ENCODE results near the gene BLOC1S2. TPM values are rescaled to one million over a fixed set of nuclear protein-coding genes. Genes with fewer than 3 reads are reported as not detected.

The BLOC1S2 gene
- total RNA-seq, 2 donors from 2014 or later, result 14.1 to 35.7 TPM

GRCh38 chr10:100328198-100328597, 41.7 kb upstream of the BLOC1S2 start:
- H3K4me1 ChIP-seq (ENCODE audit: control insufficient read depth in 1 of 2, low read depth in 2 of 2), result no peaks in the 10 kb centered on the region
- no peaks in the 10 kb centered on the region for H3K27me3 ChIP-seq (replicated peaks; ENCODE audit: insufficient read depth)
- ATAC-seq (ENCODE audit: insufficient number of reproducible peaks, low FRiP score, low read depth) (no peak), DNase-seq (ENCODE audit: low spot score) (no peak)
- no peak overlapping the region for H3K27ac ChIP-seq
- H3K9me3 ChIP-seq, result no peaks in the 10 kb centered on the region
- no peak for TF ChIP-seq CTCF (IDR thresholded peaks at IDR 0.05)
- no peaks in the 10 kb centered on the region for H3K36me3 ChIP-seq
- no peak overlapping the region for H3K4me3 ChIP-seq

- H3K27me3 ChIP-seq (replicated peaks; ENCODE audit: insufficient read depth), result no peaks in the 10 kb centered on the region
- H3K9me3 ChIP-seq, result no peaks in the 10 kb centered on the region
- no peaks in the 10 kb centered on the region for H3K36me3 ChIP-seq
- H3K4me1 ChIP-seq (ENCODE audit: control insufficient read depth in 1 of 2, low read depth in 2 of 2), result no peaks in the 10 kb centered on the region
- no peak for TF ChIP-seq CTCF (IDR thresholded peaks at IDR 0.05)
- DNase-seq (ENCODE audit: low spot score), result no peak
- H3K27ac ChIP-seq, result no peak overlapping the region
- ATAC-seq (ENCODE audit: insufficient number of reproducible peaks, low FRiP score, low read depth), result no peak
- H3K4me3 ChIP-seq, result no peak overlapping the region
These were observed 41.2 kb upstream of the BLOC1S2 start for GRCh38 chr10:100327718-100328009.

- Histone ChIP-seq H3K9me3 (no peaks in the 10 kb centered on the region), H3K27ac (no peak overlapping the region), H3K4me3 (no peak overlapping the region), H3K36me3 (no peaks in the 10 kb centered on the region), H3K4me1 (ENCODE audit: control insufficient read depth in 1 of 2, low read depth in 2 of 2) (no peaks in the 10 kb centered on the region), H3K27me3 (replicated peaks; ENCODE audit: insufficient read depth) (no peaks in the 10 kb centered on the region)
- ATAC-seq (ENCODE audit: insufficient number of reproducible peaks, low FRiP score, low read depth) (no peak), DNase-seq (ENCODE audit: low spot score) (no peak)
- no peak for TF ChIP-seq CTCF (IDR thresholded peaks at IDR 0.05)
These were observed 40.7 kb upstream of the BLOC1S2 start for GRCh38 chr10:100327007-100327717.

GRCh38 chr10:100325158-100325557, 38.7 kb upstream of the BLOC1S2 start:
- ATAC-seq (ENCODE audit: insufficient number of reproducible peaks, low FRiP score, low read depth), result no peak
- H3K27ac ChIP-seq, result no peak overlapping the region
- no peaks in the 10 kb centered on the region for H3K4me1 ChIP-seq (ENCODE audit: control insufficient read depth in 1 of 2, low read depth in 2 of 2)
- no peak overlapping the region for H3K4me3 ChIP-seq
- H3K36me3 ChIP-seq, result no peaks in the 10 kb centered on the region
- H3K9me3 ChIP-seq, result no peaks in the 10 kb centered on the region
- H3K27me3 ChIP-seq (replicated peaks; ENCODE audit: insufficient read depth), result no peaks in the 10 kb centered on the region
- TF ChIP-seq CTCF (IDR thresholded peaks at IDR 0.05), result no peak
- no peak for DNase-seq (ENCODE audit: low spot score)

- Histone ChIP-seq H3K9me3 (no peaks in the 10 kb centered on the region), H3K27ac (no peak overlapping the region), H3K36me3 (no peaks in the 10 kb centered on the region), H3K4me3 (no peak overlapping the region), H3K27me3 (replicated peaks; ENCODE audit: insufficient read depth) (no peaks in the 10 kb centered on the region), H3K4me1 (ENCODE audit: control insufficient read depth in 1 of 2, low read depth in 2 of 2) (no peaks in the 10 kb centered on the region)
- ATAC-seq (ENCODE audit: insufficient number of reproducible peaks, low FRiP score, low read depth) (no peak), DNase-seq (ENCODE audit: low spot score) (no peak)
- no peak for TF ChIP-seq CTCF (IDR thresholded peaks at IDR 0.05)
These were observed 33.4 kb upstream of the BLOC1S2 start for GRCh38 chr10:100319707-100320402.
